ENCODE data around the gene GPSM1. TPM values are rescaled to one million over a fixed set of nuclear protein-coding genes. Genes with fewer than 3 reads are reported as not detected.

GPSM1 gene
- total and polyA plus RNA-seq, 3 donors from 2014 or later = 33.5 to 101 (median 84.4) TPM

- H3K9me3 ChIP-seq = no peaks in the 10 kb centered on the region
- no peak overlapping the region for H3K27ac ChIP-seq
- no peak for TF ChIP-seq POLR2A (IDR thresholded peaks at IDR 0.05)
- TF ChIP-seq CTCF (IDR thresholded peaks at IDR 0.05) = no peak
- DNase-seq = no peak
- no peaks in the 10 kb centered on the region for H3K4me1 ChIP-seq
- WGBS, 2 donors = 86 to 100% methylated on average over 1 to 11 of the region's 11 CpGs
- no peaks in the 10 kb centered on the region for H3K27me3 ChIP-seq
- intact Hi-C loops (cut with DNase I; ENCODE audit: low total_unique reads) = no loop called here
- no peaks in the 10 kb centered on the region for H3K36me3 ChIP-seq (ENCODE audit: low read depth, missing control alignments)
- H3K4me3 ChIP-seq = no peak overlapping the region
Observed at GRCh38 chr9:136379891-136380290, 52.6 kb downstream of the GPSM1 start.

- TF ChIP-seq CTCF (IDR thresholded peaks at IDR 0.05) (no peak), POLR2A (IDR thresholded peaks at IDR 0.05) (no peak)
- no peak for DNase-seq
- no peak overlapping the region for H3K27ac ChIP-seq
- H3K36me3 ChIP-seq (ENCODE audit: low read depth, missing control alignments) = no peaks in the 10 kb centered on the region
- H3K4me1 ChIP-seq = no peaks in the 10 kb centered on the region
- H3K27me3 ChIP-seq = no peaks in the 10 kb centered on the region
- 83 to 96% methylated on average over 12 to 17 of the region's 17 CpGs for WGBS, 2 donors
- no peak overlapping the region for H3K4me3 ChIP-seq
- no peaks in the 10 kb centered on the region for H3K9me3 ChIP-seq
- intact Hi-C loops (cut with DNase I; ENCODE audit: low total_unique reads) = no loop called here
Observed at GRCh38 chr9:136380381-136380780, 53.0 kb downstream of the GPSM1 start.

- H3K27ac ChIP-seq = no peak overlapping the region
- WGBS, 2 donors = 56 to 79% methylated on average over 6 to 9 of the region's 9 CpGs
- no peaks in the 10 kb centered on the region for H3K27me3 ChIP-seq
- DNase-seq = no peak
- H3K9me3 ChIP-seq = no peaks in the 10 kb centered on the region
- no peak for TF ChIP-seq CTCF (IDR thresholded peaks at IDR 0.05)
- no peak for TF ChIP-seq POLR2A (IDR thresholded peaks at IDR 0.05)
- H3K4me3 ChIP-seq = no peak overlapping the region
- intact Hi-C loops (cut with DNase I; ENCODE audit: low total_unique reads) = no loop called here
- no peaks in the 10 kb centered on the region for H3K4me1 ChIP-seq
- H3K36me3 ChIP-seq (ENCODE audit: low read depth, missing control alignments) = no peaks in the 10 kb centered on the region
Observed at GRCh38 chr9:136381311-136381710, 54.0 kb downstream of the GPSM1 start.

GRCh38 chr9:136381966-136382513, 54.7 kb downstream of the GPSM1 start:
- no peak for TF ChIP-seq POLR2A (IDR thresholded peaks at IDR 0.05)
- no peak for TF ChIP-seq CTCF (IDR thresholded peaks at IDR 0.05)
- intact Hi-C loops (cut with DNase I; ENCODE audit: low total_unique reads) = no loop called here
- Histone ChIP-seq H3K27me3 (no peaks in the 10 kb centered on the region), H3K4me1 (no peaks in the 10 kb centered on the region), H3K9me3 (no peaks in the 10 kb centered on the region), H3K36me3 (ENCODE audit: low read depth, missing control alignments) (no peaks in the 10 kb centered on the region), H3K4me3 (no peak overlapping the region), H3K27ac (no peak overlapping the region)
- 94% methylated on average over 23 of the region's 25 CpGs; no CpG with 5 or more reads in 1 of the 2 donors for WGBS, 2 donors
- no peak for DNase-seq

- H3K36me3 ChIP-seq (ENCODE audit: low read depth, missing control alignments) = no peaks in the 10 kb centered on the region
Observed at GRCh38 chr9:136383436-136383835, 56.1 kb downstream of the GPSM1 start.

More at GRCh38 chr9:136383436-136383835, 56.1 kb downstream of the GPSM1 start:
- Histone ChIP-seq H3K4me3 (no peak overlapping the region), H3K9me3 (no peaks in the 10 kb centered on the region), H3K4me1 (no peaks in the 10 kb centered on the region), H3K27ac (no peak overlapping the region), H3K27me3 (no peaks in the 10 kb centered on the region)
- TF ChIP-seq CTCF (IDR thresholded peaks at IDR 0.05) = no peak
- no peak for TF ChIP-seq POLR2A (IDR thresholded peaks at IDR 0.05)
- WGBS, 2 donors = 96% methylated on average over 11 to 20 of the region's 20 CpGs
- intact Hi-C loops (cut with DNase I; ENCODE audit: low total_unique reads) = no loop called here
- DNase-seq = no peak
